Suprapubic skin (tissue), 4 donors: Measurements from ENCODE around the gene TLE4. TPM values are rescaled to one million over a fixed set of nuclear protein-coding genes. Genes with fewer than 3 reads are reported as not detected.

Source experiments
- DNase-seq, 2 donors: peaks; one replicate each; pipeline ENCODE4 v3.0.0-alpha.2; 2019; ENCODE audit warnings: low spot score in 2 of 2
- H3K27ac ChIP-seq: fragments of 200-600 bp; sonication (generic); one replicate; pipeline ENCODE4 v1.5.1; 2019
- H3K27me3 ChIP-seq: fragments of 200-600 bp; sonication (generic); one replicate; pipeline ENCODE4 v1.5.1; 2019
- H3K36me3 ChIP-seq: fragments of 200-600 bp; sonication (generic); one replicate; pipeline ENCODE4 v1.5.1; 2019
- H3K4me1 ChIP-seq: fragments of 200-600 bp; sonication (generic); one replicate; pipeline ENCODE4 v1.5.1; 2019
- H3K4me3 ChIP-seq: fragments of 200-600 bp; sonication (generic); one replicate; pipeline ENCODE4 v1.5.1; 2019; ENCODE audit warnings: mild to moderate bottlenecking
- H3K9me3 ChIP-seq: fragments of 200-600 bp; sonication (generic); one replicate; pipeline ENCODE4 v1.5.1; 2019
- EP300 ChIP-seq: sonication (generic); formaldehyde crosslinking; IDR thresholded peaks from one replicate; pipeline ENCODE4 v1.6.1; 2017; ENCODE audit warnings: antibody characterized with exemption
- POLR2A ChIP-seq, 2 donors: fragments of 450-650 bp; IDR thresholded peaks; one replicate each; pipeline ENCODE4 v1.6.1; 2017; ENCODE audit warnings: antibody characterized with exemption in 2 of 2, mild to moderate bottlenecking in 2 of 2, moderate library complexity in 2 of 2
- POLR2AphosphoS5 ChIP-seq, 3 donors: sonication (generic); formaldehyde crosslinking; IDR thresholded peaks; one replicate each; pipeline ENCODE4 v1.6.1; 2017; ENCODE audit warnings: antibody characterized with exemption in 3 of 3
- WGBS: methylation state at CpG from one replicate; pipeline ENCODE4 v1.1.5; 2018; 5-methylcytosine and 5-hydroxymethylcytosine counted together
- total RNA-seq, 4 donors: library from RNA; depleted of rRNA; stranded (reverse); fragments of >200 nt; gene quantifications; one replicate each; pipeline ENCODE4 v1.1.0, GENCODE V29; 2016
- TF ChIP-seq, protein P1 (sequence below), 2 donors: fragments of 200-600 bp in 1 of 2; fragments of 450-650 bp in 1 of 2; sonication (generic) in 1 of 2; IDR thresholded peaks; one replicate each; pipeline ENCODE4 v1.5.1; 2016 to 2019; ENCODE audit warnings: antibody characterized with exemption in 2 of 2, mild to moderate bottlenecking in 1 of 2, moderate library complexity in 1 of 2

The TLE4 gene
- total RNA-seq, 4 donors from 2014 or later, result 44.3 to 109 (median 67.0) TPM

DNA sequence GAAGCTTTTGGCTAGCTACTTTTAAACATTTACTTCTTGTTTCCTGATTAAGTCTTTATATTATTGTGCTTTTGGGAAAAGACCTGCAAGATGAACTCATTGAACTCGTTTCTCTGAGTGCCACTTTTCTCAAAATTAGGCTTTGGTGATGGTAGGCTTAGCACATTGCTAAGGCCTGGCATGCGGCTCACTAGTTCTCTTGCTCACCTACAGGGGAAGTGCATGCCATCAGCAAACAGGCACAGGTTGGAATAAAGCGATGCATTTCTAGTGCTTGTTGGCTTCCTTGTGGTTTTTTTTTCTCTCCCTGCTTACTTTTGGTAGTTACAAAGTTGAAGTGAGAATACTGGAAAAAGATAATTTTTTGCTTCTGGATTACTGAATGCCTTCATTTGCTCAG is 41.4 kb downstream of the TLE4 start:
- DNase-seq, result no peak
- Histone ChIP-seq H3K4me3 (no peak overlapping the region), H3K4me1 (peaks cover 22% of the 10 kb centered on the region), H3K9me3 (no peaks in the 10 kb centered on the region), H3K36me3 (no peaks in the 10 kb centered on the region), H3K27me3 (no peaks in the 10 kb centered on the region), H3K27ac (no peak overlapping the region)
- TF ChIP-seq EP300 (no peak), POLR2AphosphoS5 (IDR thresholded peaks at IDR 0.05) (no peak), POLR2A (IDR thresholded peaks at IDR 0.05) (no peak)
- TF ChIP-seq, protein P1, sequence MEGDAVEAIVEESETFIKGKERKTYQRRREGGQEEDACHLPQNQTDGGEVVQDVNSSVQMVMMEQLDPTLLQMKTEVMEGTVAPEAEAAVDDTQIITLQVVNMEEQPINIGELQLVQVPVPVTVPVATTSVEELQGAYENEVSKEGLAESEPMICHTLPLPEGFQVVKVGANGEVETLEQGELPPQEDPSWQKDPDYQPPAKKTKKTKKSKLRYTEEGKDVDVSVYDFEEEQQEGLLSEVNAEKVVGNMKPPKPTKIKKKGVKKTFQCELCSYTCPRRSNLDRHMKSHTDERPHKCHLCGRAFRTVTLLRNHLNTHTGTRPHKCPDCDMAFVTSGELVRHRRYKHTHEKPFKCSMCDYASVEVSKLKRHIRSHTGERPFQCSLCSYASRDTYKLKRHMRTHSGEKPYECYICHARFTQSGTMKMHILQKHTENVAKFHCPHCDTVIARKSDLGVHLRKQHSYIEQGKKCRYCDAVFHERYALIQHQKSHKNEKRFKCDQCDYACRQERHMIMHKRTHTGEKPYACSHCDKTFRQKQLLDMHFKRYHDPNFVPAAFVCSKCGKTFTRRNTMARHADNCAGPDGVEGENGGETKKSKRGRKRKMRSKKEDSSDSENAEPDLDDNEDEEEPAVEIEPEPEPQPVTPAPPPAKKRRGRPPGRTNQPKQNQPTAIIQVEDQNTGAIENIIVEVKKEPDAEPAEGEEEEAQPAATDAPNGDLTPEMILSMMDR (IDR thresholded peaks at IDR 0.05), result no peak
- WGBS, result 87% methylated on average over 3 of the region's 3 CpGs

DNA sequence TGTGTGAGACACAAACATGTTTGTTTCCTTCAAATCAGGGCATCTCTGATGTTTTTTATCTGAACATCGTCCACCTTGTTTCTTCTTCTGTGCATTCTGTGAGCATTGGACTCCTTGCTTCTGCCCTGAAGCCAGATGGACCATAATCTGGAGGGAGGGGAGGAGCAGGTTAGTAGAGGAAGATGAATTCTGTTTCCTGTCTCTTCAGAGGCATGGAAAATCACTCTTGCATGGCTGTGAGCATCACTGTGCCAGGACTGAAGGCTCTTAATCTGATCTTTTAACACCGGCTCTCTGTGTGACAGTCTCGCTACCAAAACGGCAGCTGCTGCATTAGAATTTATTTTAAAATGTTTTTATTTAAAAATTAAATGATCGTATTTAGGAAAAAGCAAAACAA is 43.3 kb downstream of the TLE4 start:
- H3K36me3 ChIP-seq, result no peaks in the 10 kb centered on the region
- no peak for TF ChIP-seq POLR2AphosphoS5 (IDR thresholded peaks at IDR 0.05)
- TF ChIP-seq, protein P1 (IDR thresholded peaks at IDR 0.05), result no peak
- TF ChIP-seq EP300, result no peak
- no peak for TF ChIP-seq POLR2A (IDR thresholded peaks at IDR 0.05)
- no peaks in the 10 kb centered on the region for H3K9me3 ChIP-seq
- no peak for DNase-seq
- no peak overlapping the region for H3K4me3 ChIP-seq
- peaks cover 22% of the 10 kb centered on the region for H3K4me1 ChIP-seq
- H3K27ac ChIP-seq, result no peak overlapping the region
- WGBS, result 88% methylated on average over 5 of the region's 5 CpGs
- H3K27me3 ChIP-seq, result no peaks in the 10 kb centered on the region

GRCh38 chr9:79616013-79616412 is 44.2 kb downstream of the TLE4 start:
- H3K4me3 ChIP-seq, result no peak overlapping the region
- H3K27ac ChIP-seq, result no peak overlapping the region
- H3K27me3 ChIP-seq, result no peaks in the 10 kb centered on the region
- peaks cover 19% of the 10 kb centered on the region for H3K4me1 ChIP-seq
- 69% methylated on average over 4 of the region's 4 CpGs for WGBS
- H3K36me3 ChIP-seq, result no peaks in the 10 kb centered on the region
- no peak for TF ChIP-seq POLR2AphosphoS5 (IDR thresholded peaks at IDR 0.05)
- no peak for TF ChIP-seq POLR2A (IDR thresholded peaks at IDR 0.05)
- no peak for TF ChIP-seq EP300
- TF ChIP-seq, protein P1 (IDR thresholded peaks at IDR 0.05), result no peak
- DNase-seq, result no peak
- H3K9me3 ChIP-seq, result no peaks in the 10 kb centered on the region

GRCh38 chr9:79616971-79617370 is 45.2 kb downstream of the TLE4 start:
- WGBS, result 73% methylated on average over 3 of the region's 3 CpGs
- H3K27ac ChIP-seq, result no peak overlapping the region
- no peak for DNase-seq
- no peaks in the 10 kb centered on the region for H3K36me3 ChIP-seq
- H3K27me3 ChIP-seq, result no peaks in the 10 kb centered on the region
- H3K4me3 ChIP-seq, result no peak overlapping the region
- TF ChIP-seq POLR2AphosphoS5 (IDR thresholded peaks at IDR 0.05) (no peak), EP300 (no peak), POLR2A (IDR thresholded peaks at IDR 0.05) (no peak)
- TF ChIP-seq, protein P1 (IDR thresholded peaks at IDR 0.05), result no peak
- no peaks in the 10 kb centered on the region for H3K9me3 ChIP-seq
- H3K4me1 ChIP-seq, result peaks cover 14% of the 10 kb centered on the region

GRCh38 chr9:79617395-79617794 is 45.6 kb downstream of the TLE4 start:
- H3K4me1 ChIP-seq, result peaks cover 10% of the 10 kb centered on the region
- TF ChIP-seq POLR2A (IDR thresholded peaks at IDR 0.05) (no peak), EP300 (no peak), POLR2AphosphoS5 (IDR thresholded peaks at IDR 0.05) (no peak)
- TF ChIP-seq, protein P1 (IDR thresholded peaks at IDR 0.05), result no peak

More at GRCh38 chr9:79617395-79617794, 45.6 kb downstream of the TLE4 start:
- WGBS, result 50% methylated on average over 4 of the region's 4 CpGs
- H3K27me3 ChIP-seq, result no peaks in the 10 kb centered on the region
- H3K36me3 ChIP-seq, result no peaks in the 10 kb centered on the region
- H3K9me3 ChIP-seq, result no peaks in the 10 kb centered on the region
- no peak overlapping the region for H3K4me3 ChIP-seq
- no peak for DNase-seq
- no peak overlapping the region for H3K27ac ChIP-seq
